GM18499 (cell line): ENCODE measurements around the gene ARHGEF16.

ENCODE experiments used
- ATAC-seq: cut with Tn5 transposase; IDR thresholded peaks from one replicate; pipeline ENCODE4 v1.9.1; 2021; ENCODE audit warnings: moderate number of reproducible peaks; ENCODE audit not compliant: insufficient read depth, unreplicated experiment

The ARHGEF16 gene

DNA sequence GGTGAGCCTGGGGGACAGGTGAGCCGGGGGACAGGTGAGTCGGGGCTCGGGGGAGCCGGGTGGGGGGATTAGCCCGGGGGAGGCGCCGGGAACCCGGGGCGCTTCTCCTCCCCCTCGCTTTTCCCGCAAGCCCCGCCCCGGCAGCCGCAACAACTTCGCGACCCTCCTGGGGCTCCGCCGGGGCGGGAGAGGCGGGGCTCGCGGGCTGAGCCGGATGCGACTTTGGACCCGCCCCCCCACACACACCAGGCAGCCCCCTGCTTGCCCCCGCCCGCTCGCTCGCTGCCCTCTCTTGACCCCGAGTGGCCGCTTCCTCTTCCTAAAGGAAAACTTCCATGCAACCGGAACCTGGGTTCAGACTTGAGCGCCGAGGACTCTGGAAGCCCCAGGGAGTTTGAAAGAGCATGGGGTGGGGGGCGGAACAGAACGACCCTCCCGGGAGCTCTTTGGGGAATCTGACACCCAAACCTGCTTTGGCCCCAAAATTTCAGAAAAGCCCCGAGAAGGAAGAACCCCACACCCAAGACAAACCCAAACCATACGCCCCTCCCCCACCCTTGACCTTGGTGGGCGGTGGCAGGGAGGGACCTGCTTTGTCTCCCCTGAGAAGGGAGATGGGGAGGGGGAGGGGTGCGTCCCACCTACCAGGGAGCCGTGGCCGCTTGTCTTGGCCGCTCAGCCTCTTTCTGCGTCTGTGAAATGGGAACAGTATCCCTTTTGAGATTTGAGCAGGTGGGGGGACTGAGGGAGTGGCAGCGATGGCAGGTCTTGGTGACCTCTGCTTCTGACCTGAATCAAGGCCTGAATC, 550 bp downstream of the ARHGEF16 start:
- ATAC-seq = no peak

DNA sequence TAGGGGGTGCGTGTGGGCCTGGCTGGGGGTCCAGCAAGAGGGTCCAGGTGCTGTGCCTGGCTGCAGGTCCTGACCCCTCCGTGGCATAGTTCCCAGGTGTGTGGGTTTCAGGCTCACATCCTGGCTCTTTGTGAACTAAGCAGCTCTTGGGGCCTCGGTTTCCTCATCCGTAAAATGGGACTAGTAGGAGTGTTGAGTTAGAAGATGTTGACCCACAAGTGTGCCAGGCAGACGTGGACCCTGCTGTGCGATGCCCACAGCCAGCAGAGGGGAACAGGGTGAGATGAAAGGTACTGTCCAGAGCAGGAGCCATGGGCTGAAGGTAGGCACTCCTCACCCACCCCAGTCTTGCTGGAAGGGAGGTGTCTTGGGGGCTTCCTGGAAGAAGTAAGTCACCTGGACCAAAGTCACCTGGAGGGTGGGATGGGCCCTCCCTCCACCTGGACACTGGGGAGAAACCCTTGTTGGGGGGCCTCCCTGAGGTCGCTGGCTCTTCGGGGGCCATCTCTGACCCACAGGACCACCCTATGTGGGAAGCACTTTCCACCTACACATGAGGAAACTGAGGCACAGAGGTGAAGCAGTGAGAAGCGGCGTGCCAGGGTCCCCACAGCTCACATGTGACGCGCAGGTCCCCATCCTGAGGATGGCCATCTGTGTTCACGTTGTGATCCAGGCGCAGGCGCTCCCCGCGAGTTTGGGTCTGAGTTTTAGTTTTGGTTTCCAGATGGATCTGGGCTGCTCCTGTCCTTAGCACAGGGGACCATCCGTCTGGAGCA, 1.4 kb downstream of the ARHGEF16 start:
- ATAC-seq = no peak

DNA sequence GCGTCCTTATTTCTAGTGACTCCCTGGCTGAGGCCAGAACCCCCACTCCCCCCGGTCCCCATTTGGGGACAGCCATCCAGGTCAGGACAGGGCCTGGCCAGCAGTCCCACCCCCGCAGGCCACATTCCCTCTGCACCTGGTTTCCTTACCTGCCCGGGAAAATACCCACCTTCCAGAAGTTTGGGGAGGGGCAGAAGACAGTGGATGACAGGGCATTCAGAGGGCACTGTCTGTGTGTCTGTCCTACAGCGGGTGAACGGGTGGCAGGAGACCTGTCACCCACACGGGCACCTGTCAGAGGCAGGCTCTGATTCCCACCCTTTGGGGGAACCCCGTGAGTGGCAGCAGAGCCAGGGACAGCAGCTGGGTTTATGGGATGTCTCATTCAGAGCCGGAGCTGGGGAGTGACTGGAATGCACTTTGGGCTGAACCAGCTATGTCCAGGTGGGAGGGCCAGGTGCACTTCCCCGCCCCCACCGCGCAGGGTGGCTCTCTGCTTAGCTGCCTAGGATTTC, 2.0 kb downstream of the ARHGEF16 start:
- ATAC-seq = no peak

DNA sequence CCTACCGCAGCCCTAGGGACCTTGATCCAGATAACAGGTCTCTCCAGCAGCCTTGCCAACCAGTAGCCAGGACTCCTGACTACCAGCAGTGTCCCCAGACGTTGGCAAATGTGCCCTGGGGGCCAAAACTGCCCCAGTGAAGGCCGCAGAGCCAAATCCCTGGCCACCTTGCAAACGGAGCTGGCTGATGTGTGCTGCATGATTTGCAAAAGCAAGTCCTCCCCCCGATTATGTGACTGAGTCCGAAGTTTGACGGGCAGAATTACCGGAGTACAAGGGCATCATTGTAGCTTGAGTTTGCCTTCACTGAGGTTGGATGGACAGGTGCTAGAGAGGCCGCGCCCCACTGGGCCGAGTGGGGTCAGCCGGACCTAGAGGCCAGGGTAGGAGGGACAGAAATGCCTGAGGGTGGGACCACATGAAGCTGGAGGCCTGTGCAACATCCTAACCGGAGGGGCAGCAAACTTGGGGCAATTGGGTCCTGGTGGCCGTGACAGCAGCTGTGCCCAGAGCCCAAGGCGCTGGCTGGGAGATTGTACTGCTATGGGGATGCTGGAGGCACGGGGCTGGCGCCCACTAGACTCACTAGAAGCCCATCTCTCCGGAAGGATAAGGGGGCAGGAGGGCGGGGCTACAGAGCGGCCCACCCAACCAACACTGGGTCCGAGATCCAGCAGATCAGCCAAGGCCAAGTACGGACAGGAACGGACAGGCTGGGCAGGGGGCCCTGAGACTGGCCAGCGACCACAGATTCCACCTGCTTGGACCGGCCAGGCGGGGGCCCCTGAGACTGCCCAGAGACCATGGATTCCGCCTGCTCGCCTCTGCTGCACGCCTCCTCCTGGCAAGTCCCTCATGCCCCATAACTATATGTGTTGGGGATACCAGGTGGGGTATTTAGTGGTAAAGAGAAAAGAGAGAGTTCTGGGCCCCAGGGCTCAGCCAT, 2.8 kb downstream of the ARHGEF16 start:
- ATAC-seq = no peak

DNA sequence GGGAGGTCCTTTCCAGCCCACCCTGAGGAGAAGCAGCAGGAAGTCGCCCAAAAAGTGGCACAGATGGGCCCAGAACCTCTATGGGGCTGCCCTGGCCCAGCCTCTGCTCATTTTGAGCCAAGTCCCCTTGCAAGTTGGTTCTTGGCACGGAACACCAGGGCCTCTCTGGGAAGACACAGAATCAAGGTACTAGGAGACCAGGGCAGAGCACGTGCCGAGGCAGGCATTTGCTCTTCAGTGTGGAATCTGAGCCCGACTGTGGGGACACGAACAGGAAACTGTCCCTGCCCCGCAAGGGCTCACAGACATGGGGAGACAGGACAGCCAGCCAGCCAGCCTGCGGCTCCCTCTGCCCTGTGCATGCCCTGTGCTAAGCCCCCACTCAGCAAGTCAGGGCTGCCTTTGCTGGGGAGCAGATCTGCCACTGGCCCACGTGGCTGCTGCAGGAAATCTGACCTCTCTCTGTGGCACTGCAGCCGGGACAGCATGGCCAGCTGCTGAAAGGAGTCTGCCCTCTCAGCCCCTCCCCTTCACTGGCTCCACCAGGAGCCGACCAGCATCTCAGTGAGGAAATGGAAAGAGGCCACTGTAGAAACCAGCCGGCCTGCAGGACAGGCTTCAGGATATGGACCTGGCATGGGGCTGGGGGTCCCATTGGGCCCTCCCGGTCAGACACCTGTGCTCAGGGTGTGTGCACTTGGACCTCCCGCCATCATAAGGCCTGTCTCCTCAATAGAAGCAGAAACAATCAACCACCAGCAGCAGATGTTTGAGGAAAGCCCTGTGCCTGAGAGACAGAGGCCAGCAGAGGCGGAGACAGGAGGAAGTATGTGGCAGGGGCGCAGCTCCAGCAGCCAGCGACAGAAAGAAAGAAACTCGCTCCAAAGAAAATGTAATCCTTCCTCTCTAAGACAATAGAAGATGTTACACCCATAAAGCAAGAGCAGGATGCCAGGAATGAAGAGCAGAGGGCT, 3.7 kb downstream of the ARHGEF16 start:
- no peak for ATAC-seq

DNA sequence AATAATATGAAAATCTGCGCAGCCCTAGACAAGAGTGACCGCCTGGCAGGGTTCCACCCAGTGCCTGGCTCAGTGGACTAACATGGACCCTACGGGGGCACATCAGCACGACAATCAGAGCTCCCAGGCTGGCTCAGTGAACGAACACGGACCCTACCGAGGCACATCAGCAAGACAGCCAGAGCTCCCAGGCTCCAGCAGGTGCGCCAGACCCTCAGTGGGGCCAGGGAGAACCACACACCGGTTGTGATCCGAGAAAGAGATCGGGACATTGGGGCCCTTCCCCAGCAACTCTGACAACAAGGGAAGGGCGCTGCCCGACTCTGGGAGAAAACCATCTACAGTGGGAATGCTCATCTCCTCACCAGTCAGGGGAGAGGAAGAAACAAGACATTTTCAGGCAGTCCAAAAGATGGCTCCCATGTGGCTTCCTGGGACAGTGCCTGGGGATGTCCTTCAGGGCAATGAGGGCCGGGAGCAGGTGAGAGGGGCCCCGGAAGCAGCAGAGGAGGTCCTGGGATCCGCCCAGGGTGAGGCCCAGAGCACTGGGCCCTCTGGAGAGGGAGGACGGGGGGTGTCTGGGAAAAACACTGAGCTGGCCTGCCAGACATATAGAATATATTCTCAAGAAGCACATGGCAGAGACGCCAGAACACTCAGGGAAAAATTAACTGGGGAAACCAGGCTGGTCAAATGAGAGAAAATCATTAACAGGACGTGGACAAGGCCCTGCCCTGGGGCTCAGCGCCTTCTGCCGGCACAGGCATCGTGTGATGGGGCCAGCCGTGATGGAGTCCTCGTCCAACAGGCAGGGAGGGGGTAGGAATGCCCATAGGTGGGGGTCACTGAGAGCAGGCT, 4.8 kb downstream of the ARHGEF16 start:
- ATAC-seq = no peak

DNA sequence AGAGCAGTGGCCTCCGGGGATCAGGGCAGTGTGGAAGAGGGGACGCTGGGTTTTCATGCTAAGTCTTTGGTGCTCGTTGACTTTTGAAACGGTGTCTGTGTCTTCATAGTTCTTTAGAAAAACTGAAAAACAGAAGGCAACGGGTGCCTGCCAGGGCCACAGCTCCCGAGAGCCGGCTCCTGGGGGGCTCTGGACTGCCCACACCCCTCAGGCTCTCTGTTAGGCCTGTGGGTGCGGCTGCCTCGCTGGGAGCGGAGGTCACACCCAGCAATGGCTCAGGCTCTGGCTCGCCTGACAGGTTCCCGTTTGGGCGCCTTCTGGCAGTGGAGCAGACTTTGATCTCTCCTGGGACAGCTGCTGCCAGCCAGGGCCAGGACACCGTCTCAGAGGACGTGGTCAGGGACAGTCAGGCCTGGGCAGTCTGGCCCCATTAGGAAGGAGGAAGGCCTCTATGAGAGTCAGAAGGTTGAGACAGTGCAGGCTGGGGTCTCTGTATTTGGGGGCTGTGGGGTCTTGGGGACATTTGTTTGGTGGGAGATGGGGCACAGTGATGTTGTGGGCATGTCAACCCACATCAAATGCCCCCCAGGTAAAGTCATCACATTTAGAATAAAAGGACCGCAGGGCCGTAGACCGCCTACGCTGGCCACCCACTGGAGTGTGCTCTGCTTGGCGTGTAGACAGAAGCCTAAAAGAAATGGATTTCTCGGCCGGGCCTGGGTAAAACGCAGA, 5.6 kb downstream of the ARHGEF16 start:
- ATAC-seq = no peak

DNA sequence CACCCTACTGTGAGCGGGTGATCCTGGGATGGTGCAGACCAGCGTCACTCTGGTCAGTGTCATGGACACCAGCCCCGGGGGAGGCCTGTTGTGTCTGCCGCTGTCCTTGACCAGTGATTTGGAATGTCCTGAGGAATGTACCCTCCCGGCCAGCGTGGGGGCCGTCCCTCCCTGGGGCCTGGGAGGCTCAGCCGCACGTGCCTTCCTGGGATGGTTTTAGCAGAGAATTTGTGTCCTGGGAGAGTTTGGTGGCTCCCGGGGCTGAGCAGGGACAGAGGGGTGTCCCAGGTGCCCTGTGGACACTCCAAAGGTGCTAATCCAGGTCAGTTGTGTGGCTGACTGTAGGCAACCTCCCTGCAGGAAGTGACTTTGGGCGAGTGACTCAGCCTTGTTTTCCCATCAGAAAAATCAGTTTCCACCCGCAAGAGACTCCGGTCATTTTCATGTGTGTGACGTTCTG, 6.2 kb downstream of the ARHGEF16 start:
- ATAC-seq = no peak

DNA sequence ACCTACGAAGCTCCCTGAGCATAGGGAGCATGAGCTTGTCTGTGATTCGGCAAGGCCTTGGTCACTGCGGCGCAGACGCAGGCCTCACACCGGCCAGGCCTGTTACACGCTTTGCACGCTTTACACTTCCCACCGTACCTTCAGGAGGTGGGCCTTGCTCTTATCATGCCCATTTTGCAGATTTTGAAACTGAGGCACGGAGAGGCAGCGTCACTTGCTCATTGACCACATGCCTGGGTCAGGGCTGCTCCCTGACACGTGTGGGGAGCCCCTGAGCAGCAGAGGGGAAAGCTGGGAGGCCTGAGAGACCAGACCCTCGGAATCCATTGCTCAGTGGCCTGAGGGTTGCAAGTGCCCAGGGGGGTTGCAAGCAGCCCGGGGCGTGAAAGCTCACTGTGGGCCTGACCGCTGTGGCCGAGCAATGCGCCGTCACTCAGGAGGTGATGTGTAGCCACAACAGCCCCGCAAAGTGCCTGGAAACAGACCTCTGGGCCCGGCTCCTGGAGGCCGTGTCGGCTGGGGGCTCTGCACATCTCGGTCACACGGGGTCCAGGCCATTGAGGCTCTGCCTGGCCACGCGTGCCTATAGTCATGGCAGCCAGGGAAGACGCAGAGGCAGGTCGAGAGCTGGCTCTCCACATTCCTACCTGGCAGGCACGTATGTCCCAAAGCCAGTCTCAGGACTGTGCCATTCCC, 6.9 kb downstream of the ARHGEF16 start:
- ATAC-seq = no peak

DNA sequence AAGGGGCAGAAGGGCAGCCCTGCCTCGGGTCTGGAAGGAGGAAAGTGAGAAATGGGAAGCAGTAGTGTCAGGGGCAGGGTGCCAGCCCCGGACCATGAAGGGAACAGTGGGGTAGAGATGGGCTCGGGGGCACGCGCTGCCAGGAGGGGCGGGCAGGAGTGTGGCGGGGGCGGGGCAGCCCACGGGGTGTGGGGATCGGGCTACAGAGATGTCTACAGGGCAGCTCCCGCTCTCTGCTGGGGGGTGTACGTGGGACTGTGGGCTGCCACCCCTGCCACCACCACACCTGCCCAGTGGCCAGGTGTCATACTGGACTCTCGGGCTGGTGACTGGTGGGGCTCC, 7.4 kb downstream of the ARHGEF16 start:
- ATAC-seq = no peak

DNA sequence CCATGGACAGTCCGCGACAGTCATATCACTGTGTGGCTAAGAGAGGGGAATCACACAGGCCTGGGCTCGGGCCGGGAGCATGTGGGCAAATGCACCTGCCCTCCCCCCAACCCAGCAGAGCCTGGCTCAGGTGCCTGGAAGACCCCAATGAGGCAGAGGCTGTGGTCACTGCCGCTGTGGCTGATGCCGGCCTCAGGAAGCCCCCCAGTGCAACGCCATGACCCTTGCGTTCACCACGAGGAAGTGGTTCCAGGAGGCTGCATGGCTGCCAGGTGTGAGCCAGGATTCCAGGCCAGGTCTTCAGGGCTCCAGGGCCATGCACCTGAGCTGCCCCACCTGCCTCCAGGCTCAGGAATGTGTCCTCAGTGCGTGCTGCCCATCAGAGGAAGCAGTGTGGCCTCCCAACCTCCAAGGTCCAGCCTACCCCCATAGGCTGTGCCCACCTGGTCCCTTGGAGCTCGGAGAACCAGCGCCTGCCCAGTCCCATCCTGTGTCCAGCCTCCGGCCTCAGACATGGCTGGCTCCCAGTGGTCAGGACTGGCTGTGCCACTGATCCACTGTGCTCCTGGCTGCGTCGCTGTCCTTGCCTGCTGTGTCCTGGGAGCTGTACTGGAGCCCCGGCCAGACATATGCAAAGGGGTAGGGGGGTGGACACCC, 8.0 kb downstream of the ARHGEF16 start:
- ATAC-seq = no peak

DNA sequence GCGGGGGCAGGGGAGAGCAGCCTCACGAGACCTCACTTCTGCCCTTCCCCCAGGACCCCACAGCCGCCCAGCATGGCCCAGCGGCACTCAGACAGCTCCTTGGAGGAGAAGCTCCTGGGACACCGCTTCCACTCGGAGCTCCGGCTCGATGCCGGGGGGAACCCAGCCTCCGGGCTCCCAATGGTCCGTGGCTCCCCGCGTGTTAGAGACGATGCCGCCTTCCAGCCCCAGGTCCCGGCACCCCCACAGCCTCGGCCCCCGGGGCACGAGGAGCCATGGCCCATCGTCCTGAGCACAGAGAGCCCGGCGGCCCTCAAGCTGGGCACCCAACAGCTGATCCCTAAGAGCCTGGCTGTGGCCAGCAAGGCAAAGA, 8.5 kb downstream of the ARHGEF16 start:
- ATAC-seq = no peak

DNA sequence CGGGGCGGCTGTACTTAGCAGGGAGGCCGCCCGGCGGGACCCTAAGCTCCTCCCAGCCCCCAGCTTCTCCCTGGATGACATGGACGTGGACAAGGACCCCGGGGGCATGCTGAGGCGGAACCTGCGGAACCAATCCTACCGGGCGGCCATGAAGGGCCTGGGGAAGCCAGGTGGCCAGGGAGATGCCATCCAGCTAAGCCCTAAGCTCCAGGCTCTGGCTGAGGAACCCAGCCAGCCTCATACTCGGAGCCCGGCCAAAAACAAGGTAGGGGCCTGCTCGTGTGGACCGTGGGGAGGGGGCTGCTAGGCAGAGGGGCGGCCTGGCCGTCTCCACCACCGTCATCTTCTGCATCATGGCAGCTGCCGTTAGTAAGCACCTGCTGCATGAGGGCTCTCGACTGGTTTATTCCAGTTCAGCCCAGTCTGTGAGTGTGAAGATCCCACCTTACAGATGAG, 9.0 kb downstream of the ARHGEF16 start:
- no peak for ATAC-seq

DNA sequence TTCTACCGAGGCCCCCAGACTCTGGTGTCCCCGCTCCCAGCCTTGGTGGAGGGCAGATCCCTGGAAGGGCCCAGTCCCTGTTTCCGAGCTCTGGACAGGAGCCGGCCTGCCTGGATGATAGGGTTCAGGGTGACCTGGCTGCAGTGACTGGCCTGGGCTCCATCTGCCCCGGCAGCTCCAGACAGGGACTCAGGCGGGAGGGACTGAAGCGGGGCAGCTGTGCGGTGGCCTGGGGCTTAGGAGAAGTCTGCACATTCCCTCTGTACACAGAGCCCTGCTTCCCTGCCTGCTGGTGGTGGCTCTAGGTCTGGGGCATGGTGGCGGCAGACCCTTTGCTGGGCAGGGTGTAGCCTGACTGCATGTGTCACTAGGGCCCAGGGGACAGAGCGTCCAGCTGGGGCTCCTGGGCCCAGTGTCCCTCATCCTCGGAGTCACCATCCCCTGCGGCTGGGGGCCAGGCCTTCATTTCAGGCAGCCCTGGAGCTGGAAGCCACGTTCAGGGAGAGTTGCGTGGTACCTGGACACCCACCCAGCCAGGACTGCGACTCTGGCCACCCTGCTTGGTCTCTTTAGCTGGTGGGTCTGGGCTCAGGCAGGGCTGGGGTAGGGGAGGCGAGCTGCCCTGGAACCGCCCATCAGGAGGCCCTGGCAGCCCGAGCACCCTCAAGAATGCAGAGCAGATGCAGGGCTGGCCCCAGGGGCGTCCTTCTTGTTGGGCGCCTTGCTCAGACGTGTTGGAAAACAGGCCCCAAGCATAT, 9.6 kb downstream of the ARHGEF16 start:
- ATAC-seq = no peak

DNA sequence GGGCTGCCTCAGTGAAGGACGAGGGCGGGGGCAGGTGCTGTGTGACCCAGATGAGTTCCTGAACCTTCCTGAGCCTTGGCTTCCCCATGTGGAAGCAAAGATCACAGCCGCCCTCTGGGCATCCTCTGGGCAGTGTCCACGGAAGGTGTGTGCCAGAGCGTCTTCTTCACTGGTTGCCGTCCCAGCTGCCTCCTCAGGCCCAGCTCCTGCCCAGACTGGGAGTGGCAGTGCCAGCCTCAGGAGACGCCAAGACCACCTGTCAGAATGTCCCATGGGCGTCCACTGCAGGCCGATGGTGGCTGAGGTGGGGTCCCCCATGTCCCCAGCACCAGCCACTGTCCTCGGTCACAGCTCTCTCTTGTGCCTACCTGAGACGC, 10.2 kb downstream of the ARHGEF16 start:
- ATAC-seq = no peak
